ENCODE measurements around the gene ZSCAN20. TPM values are rescaled to one million over a fixed set of nuclear protein-coding genes. Genes with fewer than 3 reads are reported as not detected.

Gene ZSCAN20
- total RNA-seq, 2 experiments from 2014 or later = 0.27 to 0.50 TPM

DNA sequence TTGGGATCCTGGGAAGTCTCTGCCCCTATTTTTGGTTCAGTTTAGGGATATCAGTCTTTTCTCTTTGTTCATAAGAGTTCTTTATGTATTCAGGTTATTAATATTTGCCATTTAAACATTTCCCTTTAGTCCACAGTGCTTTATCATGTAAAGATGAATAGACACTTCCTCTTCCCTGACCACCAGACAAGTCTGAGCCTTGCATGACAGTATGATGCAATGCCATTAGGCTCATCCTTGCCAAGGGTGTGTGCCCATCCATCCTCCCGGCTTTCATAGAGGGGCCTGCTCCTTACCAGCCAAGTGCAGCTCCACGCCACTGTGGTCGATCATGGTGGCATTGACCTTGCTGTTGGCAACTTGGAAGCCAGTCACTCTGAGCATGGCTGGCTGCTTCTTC is 52.1 kb downstream of the ZSCAN20 start:
- Mint-ChIP-seq H3K9me3 (no peaks in the 10 kb centered on the region), H3K36me3 (ENCODE audit: low read depth) (no peaks in the 10 kb centered on the region), H3K27ac (no peak overlapping the region), H3K27me3 (peaks cover 45% of the 10 kb centered on the region), H3K4me1 (ENCODE audit: low read depth) (no peaks in the 10 kb centered on the region), H3K4me3 (no peak overlapping the region)
- DNase-seq = no peak
- no peak overlapping the region for H3K4me3 ChIP-seq (ENCODE audit: low read length)
- ATAC-seq (ENCODE audit: poor library complexity) = no peak
- H3K36me3 ChIP-seq (ENCODE audit: insufficient read depth, low read length) = no peaks in the 10 kb centered on the region
- ChIA-PET POLR2A (no interaction called here), CTCF (no interaction called here)
- H3K27me3 ChIP-seq (ENCODE audit: control insufficient read depth in 1 of 2, insufficient read depth in 2 of 2, low read length in 2 of 2) = peaks cover 15 to 22% of the 10 kb centered on the region in 2 experiments
- peaks cover 0 to 5% of the 10 kb centered on the region in 2 experiments for H3K9me3 ChIP-seq (ENCODE audit: control insufficient read depth in 1 of 2, insufficient read depth in 1 of 2, low read length in 2 of 2)
- TF ChIP-seq, protein P1, sequence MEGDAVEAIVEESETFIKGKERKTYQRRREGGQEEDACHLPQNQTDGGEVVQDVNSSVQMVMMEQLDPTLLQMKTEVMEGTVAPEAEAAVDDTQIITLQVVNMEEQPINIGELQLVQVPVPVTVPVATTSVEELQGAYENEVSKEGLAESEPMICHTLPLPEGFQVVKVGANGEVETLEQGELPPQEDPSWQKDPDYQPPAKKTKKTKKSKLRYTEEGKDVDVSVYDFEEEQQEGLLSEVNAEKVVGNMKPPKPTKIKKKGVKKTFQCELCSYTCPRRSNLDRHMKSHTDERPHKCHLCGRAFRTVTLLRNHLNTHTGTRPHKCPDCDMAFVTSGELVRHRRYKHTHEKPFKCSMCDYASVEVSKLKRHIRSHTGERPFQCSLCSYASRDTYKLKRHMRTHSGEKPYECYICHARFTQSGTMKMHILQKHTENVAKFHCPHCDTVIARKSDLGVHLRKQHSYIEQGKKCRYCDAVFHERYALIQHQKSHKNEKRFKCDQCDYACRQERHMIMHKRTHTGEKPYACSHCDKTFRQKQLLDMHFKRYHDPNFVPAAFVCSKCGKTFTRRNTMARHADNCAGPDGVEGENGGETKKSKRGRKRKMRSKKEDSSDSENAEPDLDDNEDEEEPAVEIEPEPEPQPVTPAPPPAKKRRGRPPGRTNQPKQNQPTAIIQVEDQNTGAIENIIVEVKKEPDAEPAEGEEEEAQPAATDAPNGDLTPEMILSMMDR (IDR thresholded peaks at IDR 0.05) = no peak
- H3K27ac ChIP-seq (ENCODE audit: low read depth in 1 of 2, low read length in 2 of 2) = no peak overlapping the region
- H3K4me1 ChIP-seq (ENCODE audit: insufficient read depth, low read length) = no peaks in the 10 kb centered on the region
- intact Hi-C loops (cut with DNase I, micrococcal nuclease) = no loop called here

DNA sequence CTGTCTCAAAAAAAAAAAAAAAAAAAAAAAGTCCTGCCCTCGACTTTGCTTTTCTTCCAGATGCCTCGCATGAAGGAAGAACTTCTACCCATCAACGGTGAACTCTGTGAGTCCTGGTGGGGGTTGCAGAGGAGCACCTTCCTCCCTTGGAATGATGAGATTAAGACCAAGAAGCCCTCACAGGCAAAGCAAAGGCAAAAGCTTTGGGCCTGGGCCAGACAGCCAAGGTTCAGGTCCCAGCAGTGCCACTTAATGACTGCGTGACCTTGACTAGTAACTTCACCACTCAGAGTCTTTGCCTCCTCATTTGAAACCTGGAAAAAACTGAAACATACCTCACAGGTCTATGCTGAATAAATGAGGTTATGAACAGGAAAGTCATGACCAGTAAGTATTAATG is 55.5 kb downstream of the ZSCAN20 start:
- POLR2A ChIA-PET = no interaction called here
- peaks cover 13 to 14% of the 10 kb centered on the region in 2 experiments for H3K27me3 ChIP-seq (ENCODE audit: control insufficient read depth in 1 of 2, insufficient read depth in 2 of 2, low read length in 2 of 2)
- DNase-seq (no peak), ATAC-seq (ENCODE audit: poor library complexity) (no peak)
- no peaks in the 10 kb centered on the region for H3K9me3 ChIP-seq (ENCODE audit: control insufficient read depth in 1 of 2, insufficient read depth in 1 of 2, low read length in 2 of 2)
- H3K27ac ChIP-seq (ENCODE audit: low read depth in 1 of 2, low read length in 2 of 2) = no peak overlapping the region
- CTCF ChIA-PET = no interaction called here
- H3K36me3 ChIP-seq (ENCODE audit: insufficient read depth, low read length) = no peaks in the 10 kb centered on the region
- no peaks in the 10 kb centered on the region for H3K4me1 ChIP-seq (ENCODE audit: insufficient read depth, low read length)
- H3K4me1 Mint-ChIP-seq (ENCODE audit: low read depth) = no peaks in the 10 kb centered on the region
- TF ChIP-seq, protein P1 (IDR thresholded peaks at IDR 0.05) = no peak
- H3K27ac Mint-ChIP-seq = no peak overlapping the region
- intact Hi-C loops (cut with DNase I, micrococcal nuclease) = no loop called here
- H3K9me3 Mint-ChIP-seq = no peaks in the 10 kb centered on the region
- no peak overlapping the region for H3K4me3 ChIP-seq (ENCODE audit: low read length)
- peaks cover 41% of the 10 kb centered on the region for H3K27me3 Mint-ChIP-seq
- H3K4me3 Mint-ChIP-seq = no peak overlapping the region
- no peaks in the 10 kb centered on the region for H3K36me3 Mint-ChIP-seq (ENCODE audit: low read depth)

- ChIA-PET CTCF (no interaction called here), POLR2A (no interaction called here)
- Histone ChIP-seq H3K36me3 (ENCODE audit: insufficient read depth, low read length) (no peaks in the 10 kb centered on the region), H3K9me3 (ENCODE audit: control insufficient read depth in 1 of 2, insufficient read depth in 1 of 2, low read length in 2 of 2) (no peaks in the 10 kb centered on the region), H3K27ac (ENCODE audit: low read depth in 1 of 2, low read length in 2 of 2) (no peak overlapping the region), H3K27me3 (ENCODE audit: control insufficient read depth in 1 of 2, insufficient read depth in 2 of 2, low read length in 2 of 2) (peaks cover 6 to 9% of the 10 kb centered on the region in 2 experiments), H3K4me3 (ENCODE audit: low read length) (no peak overlapping the region), H3K4me1 (ENCODE audit: insufficient read depth, low read length) (no peaks in the 10 kb centered on the region)
- ATAC-seq (ENCODE audit: poor library complexity) = no peak
- Mint-ChIP-seq H3K36me3 (ENCODE audit: low read depth) (no peaks in the 10 kb centered on the region), H3K27ac (no peak overlapping the region), H3K4me1 (ENCODE audit: low read depth) (no peaks in the 10 kb centered on the region), H3K27me3 (peaks cover 32% of the 10 kb centered on the region), H3K4me3 (no peak overlapping the region), H3K9me3 (no peaks in the 10 kb centered on the region)
- DNase-seq = no peak
- intact Hi-C loops (cut with DNase I, micrococcal nuclease) = no loop called here
- TF ChIP-seq, protein P1 (IDR thresholded peaks at IDR 0.05) = no peak
Measured at GRCh38 chr1:33529957-33530356, 57.5 kb downstream of the ZSCAN20 start.
